ENCODE data around the gene GTF3A. TPM values are rescaled to one million over a fixed set of nuclear protein-coding genes. Genes with fewer than 3 reads are reported as not detected.
A peak's percentile ranks its signal among the peaks of the same experiment; 100 is the strongest.

Gene GTF3A
- total RNA-seq, 1 donor = 111 TPM

- no peak for TF ChIP-seq CTCF (IDR thresholded peaks at IDR 0.05; ENCODE audit: extremely low read depth, low read depth, low read length)
- no peak overlapping the region for H3K4me2 ChIP-seq (ENCODE audit: insufficient read depth, low read length)
Measured at GRCh38 chr13:27405546-27406134, 18.8 kb upstream of the GTF3A start.

GRCh38 chr13:27406178-27406939 lies 18.1 kb upstream of the GTF3A start:
- no peak overlapping the region for H3K4me3 ChIP-seq (ENCODE audit: insufficient read depth, low read length)
- peaks cover 16% of the 10 kb centered on the region for H3K4me1 ChIP-seq (ENCODE audit: insufficient read depth, low read length)
- H3K4me2 ChIP-seq (ENCODE audit: insufficient read depth, low read length) = no peak overlapping the region
- no peaks in the 10 kb centered on the region for H4K20me1 ChIP-seq (ENCODE audit: insufficient read depth, low read length)
- H3K79me2 ChIP-seq (ENCODE audit: insufficient read depth, low read length) = no peaks in the 10 kb centered on the region
- no peak overlapping the region for H3K27ac ChIP-seq (ENCODE audit: low read depth, low read length)
- peak; percentile 60 for TF ChIP-seq CTCF (IDR thresholded peaks at IDR 0.05; ENCODE audit: extremely low read depth, low read depth, low read length)
- no peak for DNase-seq (ENCODE audit: insufficient read length, low spot score, missing footprints)
- no peaks in the 10 kb centered on the region for H3K36me3 ChIP-seq (ENCODE audit: insufficient read depth, low read length)
- no peak overlapping the region for H2AFZ ChIP-seq (ENCODE audit: low read length)
- H3K27me3 ChIP-seq (ENCODE audit: insufficient read depth, low read length) = peaks cover 19% of the 10 kb centered on the region
- H3K9me3 ChIP-seq (ENCODE audit: low read depth, low read length) = no peaks in the 10 kb centered on the region

More at GRCh38 chr13:27405546-27406134, 18.8 kb upstream of the GTF3A start:
- H3K36me3 ChIP-seq (ENCODE audit: insufficient read depth, low read length) = no peaks in the 10 kb centered on the region
- H4K20me1 ChIP-seq (ENCODE audit: insufficient read depth, low read length) = no peaks in the 10 kb centered on the region
- H3K79me2 ChIP-seq (ENCODE audit: insufficient read depth, low read length) = no peaks in the 10 kb centered on the region
- no peak overlapping the region for H3K27ac ChIP-seq (ENCODE audit: low read depth, low read length)
- H3K9me3 ChIP-seq (ENCODE audit: low read depth, low read length) = no peaks in the 10 kb centered on the region
- H3K27me3 ChIP-seq (ENCODE audit: insufficient read depth, low read length) = peaks cover 13% of the 10 kb centered on the region
- no peak overlapping the region for H2AFZ ChIP-seq (ENCODE audit: low read length)
- H3K4me3 ChIP-seq (ENCODE audit: insufficient read depth, low read length) = no peak overlapping the region
- DNase-seq (ENCODE audit: insufficient read length, low spot score, missing footprints) = no peak
- peaks cover 16% of the 10 kb centered on the region for H3K4me1 ChIP-seq (ENCODE audit: insufficient read depth, low read length)

GRCh38 chr13:27408074-27408473 lies 16.3 kb upstream of the GTF3A start:
- Histone ChIP-seq H3K27me3 (ENCODE audit: insufficient read depth, low read length) (peaks cover 25% of the 10 kb centered on the region), H3K4me1 (ENCODE audit: insufficient read depth, low read length) (peaks cover 12% of the 10 kb centered on the region), H2AFZ (ENCODE audit: low read length) (no peak overlapping the region), H3K27ac (ENCODE audit: low read depth, low read length) (no peak overlapping the region), H4K20me1 (ENCODE audit: insufficient read depth, low read length) (no peaks in the 10 kb centered on the region), H3K4me2 (ENCODE audit: insufficient read depth, low read length) (no peak overlapping the region), H3K4me3 (ENCODE audit: insufficient read depth, low read length) (no peak overlapping the region), H3K36me3 (ENCODE audit: insufficient read depth, low read length) (no peaks in the 10 kb centered on the region), H3K79me2 (ENCODE audit: insufficient read depth, low read length) (no peaks in the 10 kb centered on the region), H3K9me3 (ENCODE audit: low read depth, low read length) (no peaks in the 10 kb centered on the region)
- TF ChIP-seq CTCF (IDR thresholded peaks at IDR 0.05; ENCODE audit: extremely low read depth, low read depth, low read length) = no peak
- no peak for DNase-seq (ENCODE audit: insufficient read length, low spot score, missing footprints)

GRCh38 chr13:27409013-27409412 lies 15.4 kb upstream of the GTF3A start:
- no peaks in the 10 kb centered on the region for H3K79me2 ChIP-seq (ENCODE audit: insufficient read depth, low read length)
- H2AFZ ChIP-seq (ENCODE audit: low read length) = no peak overlapping the region
- peaks cover 2% of the 10 kb centered on the region for H3K4me1 ChIP-seq (ENCODE audit: insufficient read depth, low read length)
- H3K4me3 ChIP-seq (ENCODE audit: insufficient read depth, low read length) = no peak overlapping the region
- no peaks in the 10 kb centered on the region for H3K9me3 ChIP-seq (ENCODE audit: low read depth, low read length)
- H3K36me3 ChIP-seq (ENCODE audit: insufficient read depth, low read length) = no peaks in the 10 kb centered on the region
- no peak for TF ChIP-seq CTCF (IDR thresholded peaks at IDR 0.05; ENCODE audit: extremely low read depth, low read depth, low read length)
- no peaks in the 10 kb centered on the region for H4K20me1 ChIP-seq (ENCODE audit: insufficient read depth, low read length)
- no peak overlapping the region for H3K4me2 ChIP-seq (ENCODE audit: insufficient read depth, low read length)
- H3K27me3 ChIP-seq (ENCODE audit: insufficient read depth, low read length) = peaks cover 25% of the 10 kb centered on the region
- DNase-seq (ENCODE audit: insufficient read length, low spot score, missing footprints) = no peak
- H3K27ac ChIP-seq (ENCODE audit: low read depth, low read length) = no peak overlapping the region

Measured in osteoblast (primary cell).